Suprapubic skin (tissue), 4 donors: Measurements from ENCODE around the gene COLGALT1. TPM values are rescaled to one million over a fixed set of nuclear protein-coding genes. Genes with fewer than 3 reads are reported as not detected.

ENCODE experiments used
- DNase-seq, 2 donors: peaks; one replicate each; pipeline ENCODE4 v3.0.0-alpha.2; 2019; ENCODE audit warnings: low spot score in 2 of 2
- H3K27ac ChIP-seq: fragments of 200-600 bp; sonication (generic); one replicate; pipeline ENCODE4 v1.5.1; 2019
- H3K27me3 ChIP-seq: fragments of 200-600 bp; sonication (generic); one replicate; pipeline ENCODE4 v1.5.1; 2019
- H3K36me3 ChIP-seq: fragments of 200-600 bp; sonication (generic); one replicate; pipeline ENCODE4 v1.5.1; 2019
- H3K4me1 ChIP-seq: fragments of 200-600 bp; sonication (generic); one replicate; pipeline ENCODE4 v1.5.1; 2019
- H3K4me3 ChIP-seq: fragments of 200-600 bp; sonication (generic); one replicate; pipeline ENCODE4 v1.5.1; 2019; ENCODE audit warnings: mild to moderate bottlenecking
- H3K9me3 ChIP-seq: fragments of 200-600 bp; sonication (generic); one replicate; pipeline ENCODE4 v1.5.1; 2019
- CTCF ChIP-seq, 2 donors: fragments of 200-600 bp in 1 of 2; fragments of 450-650 bp in 1 of 2; sonication (generic) in 1 of 2; IDR thresholded peaks; one replicate each; pipeline ENCODE4 v1.5.1; 2016 to 2019; ENCODE audit warnings: antibody characterized with exemption in 2 of 2, mild to moderate bottlenecking in 1 of 2, moderate library complexity in 1 of 2
- EP300 ChIP-seq: sonication (generic); formaldehyde crosslinking; IDR thresholded peaks from one replicate; pipeline ENCODE4 v1.6.1; 2017; ENCODE audit warnings: antibody characterized with exemption
- POLR2A ChIP-seq, 2 donors: fragments of 450-650 bp; IDR thresholded peaks; one replicate each; pipeline ENCODE4 v1.6.1; 2017; ENCODE audit warnings: antibody characterized with exemption in 2 of 2, mild to moderate bottlenecking in 2 of 2, moderate library complexity in 2 of 2
- POLR2AphosphoS5 ChIP-seq, 3 donors: sonication (generic); formaldehyde crosslinking; IDR thresholded peaks; one replicate each; pipeline ENCODE4 v1.6.1; 2017; ENCODE audit warnings: antibody characterized with exemption in 3 of 3
- WGBS: methylation state at CpG from one replicate; pipeline ENCODE4 v1.1.5; 2018; 5-methylcytosine and 5-hydroxymethylcytosine counted together
- total RNA-seq, 4 donors: library from RNA; depleted of rRNA; stranded (reverse); fragments of >200 nt; gene quantifications; one replicate each; pipeline ENCODE4 v1.1.0, GENCODE V29; 2016

Gene COLGALT1
- total RNA-seq, 4 donors from 2014 or later, result 52.4 to 83.8 (median 60.7) TPM

- peaks cover 27% of the 10 kb centered on the region for H3K27me3 ChIP-seq
- peak; percentile 81 to 84 for DNase-seq
- TF ChIP-seq EP300, result no peak
- TF ChIP-seq POLR2AphosphoS5 (IDR thresholded peaks at IDR 0.05), result no peak
- peak in 1 of 2 donors; percentile 73 for TF ChIP-seq CTCF (IDR thresholded peaks at IDR 0.05)
- TF ChIP-seq POLR2A (IDR thresholded peaks at IDR 0.05), result no peak
- peak overlapping the region; percentile 43 for H3K4me3 ChIP-seq
- 7% methylated on average over 25 of the region's 85 CpGs for WGBS
- no peaks in the 10 kb centered on the region for H3K36me3 ChIP-seq
- H3K27ac ChIP-seq, result peak overlapping the region; percentile 23
- H3K4me1 ChIP-seq, result peaks cover 14% of the 10 kb centered on the region
- no peaks in the 10 kb centered on the region for H3K9me3 ChIP-seq
Observed at GRCh38 chr19:17605761-17606589, 50.5 kb downstream of the COLGALT1 start.

- peak overlapping the region; percentile 43 for H3K4me3 ChIP-seq
- peaks cover 28% of the 10 kb centered on the region for H3K27me3 ChIP-seq
- H3K27ac ChIP-seq, result no peak overlapping the region
- TF ChIP-seq POLR2A (IDR thresholded peaks at IDR 0.05) (no peak), POLR2AphosphoS5 (IDR thresholded peaks at IDR 0.05) (no peak), CTCF (IDR thresholded peaks at IDR 0.05) (no peak), EP300 (no peak)
- no peaks in the 10 kb centered on the region for H3K9me3 ChIP-seq
- no peaks in the 10 kb centered on the region for H3K36me3 ChIP-seq
- 23% methylated on average over 18 of the region's 18 CpGs for WGBS
- DNase-seq, result no peak
- peaks cover 14% of the 10 kb centered on the region for H3K4me1 ChIP-seq
Observed at GRCh38 chr19:17606590-17607185, 51.2 kb downstream of the COLGALT1 start.

GRCh38 chr19:17607936-17608335, 52.5 kb downstream of the COLGALT1 start:
- Histone ChIP-seq H3K27ac (no peak overlapping the region), H3K4me1 (peaks cover 14% of the 10 kb centered on the region), H3K9me3 (no peaks in the 10 kb centered on the region), H3K36me3 (no peaks in the 10 kb centered on the region), H3K4me3 (no peak overlapping the region), H3K27me3 (peaks cover 17% of the 10 kb centered on the region)
- no peak for DNase-seq
- no peak for TF ChIP-seq EP300
- no peak for TF ChIP-seq POLR2AphosphoS5 (IDR thresholded peaks at IDR 0.05)
- TF ChIP-seq POLR2A (IDR thresholded peaks at IDR 0.05), result no peak
- TF ChIP-seq CTCF (IDR thresholded peaks at IDR 0.05), result no peak
- WGBS, result 97% methylated on average over 9 of the region's 9 CpGs

- Histone ChIP-seq H3K36me3 (no peaks in the 10 kb centered on the region), H3K27ac (no peak overlapping the region), H3K27me3 (peaks cover 19% of the 10 kb centered on the region), H3K4me1 (peaks cover 14% of the 10 kb centered on the region), H3K9me3 (no peaks in the 10 kb centered on the region), H3K4me3 (no peak overlapping the region)
- WGBS, result 61% methylated on average over 7 of the region's 7 CpGs
- no peak for DNase-seq
- no peak for TF ChIP-seq CTCF (IDR thresholded peaks at IDR 0.05)
- TF ChIP-seq POLR2AphosphoS5 (IDR thresholded peaks at IDR 0.05), result no peak
- no peak for TF ChIP-seq EP300
- no peak for TF ChIP-seq POLR2A (IDR thresholded peaks at IDR 0.05)
Observed at GRCh38 chr19:17610384-17610783, 54.9 kb downstream of the COLGALT1 start.

GRCh38 chr19:17611462-17612244, 56.2 kb downstream of the COLGALT1 start:
- no peak overlapping the region for H3K4me3 ChIP-seq
- H3K27me3 ChIP-seq, result peaks cover 25% of the 10 kb centered on the region
- no peak overlapping the region for H3K27ac ChIP-seq
- no peak for DNase-seq
- no peaks in the 10 kb centered on the region for H3K9me3 ChIP-seq
- 82% methylated on average over 7 of the region's 7 CpGs for WGBS
- TF ChIP-seq POLR2A (IDR thresholded peaks at IDR 0.05) (no peak), CTCF (IDR thresholded peaks at IDR 0.05) (no peak), EP300 (no peak), POLR2AphosphoS5 (IDR thresholded peaks at IDR 0.05) (no peak)
- peaks cover 8% of the 10 kb centered on the region for H3K4me1 ChIP-seq
- no peaks in the 10 kb centered on the region for H3K36me3 ChIP-seq
